Measurements from ENCODE around the gene SRGAP2C.
"Not testable (repeated sequence)": the region's sequence is repeated elsewhere in the genome, so short reads cannot be mapped to it uniquely, and the experiment has no call there.

The SRGAP2C gene

GRCh38 chr1:121417325-121417923 lies 232.6 kb downstream of the SRGAP2C start:
- H3K36me3 ChIP-seq (ENCODE audit: low read length), result no peaks in the 10 kb centered on the region
- H3K4me2 ChIP-seq (ENCODE audit: low read depth, low read length, poor library complexity, severe bottlenecking), result no peak overlapping the region
- no peak overlapping the region for H3K4me3 ChIP-seq (ENCODE audit: insufficient read depth, low read length, poor library complexity, severe bottlenecking)
- TF ChIP-seq, protein P1, sequence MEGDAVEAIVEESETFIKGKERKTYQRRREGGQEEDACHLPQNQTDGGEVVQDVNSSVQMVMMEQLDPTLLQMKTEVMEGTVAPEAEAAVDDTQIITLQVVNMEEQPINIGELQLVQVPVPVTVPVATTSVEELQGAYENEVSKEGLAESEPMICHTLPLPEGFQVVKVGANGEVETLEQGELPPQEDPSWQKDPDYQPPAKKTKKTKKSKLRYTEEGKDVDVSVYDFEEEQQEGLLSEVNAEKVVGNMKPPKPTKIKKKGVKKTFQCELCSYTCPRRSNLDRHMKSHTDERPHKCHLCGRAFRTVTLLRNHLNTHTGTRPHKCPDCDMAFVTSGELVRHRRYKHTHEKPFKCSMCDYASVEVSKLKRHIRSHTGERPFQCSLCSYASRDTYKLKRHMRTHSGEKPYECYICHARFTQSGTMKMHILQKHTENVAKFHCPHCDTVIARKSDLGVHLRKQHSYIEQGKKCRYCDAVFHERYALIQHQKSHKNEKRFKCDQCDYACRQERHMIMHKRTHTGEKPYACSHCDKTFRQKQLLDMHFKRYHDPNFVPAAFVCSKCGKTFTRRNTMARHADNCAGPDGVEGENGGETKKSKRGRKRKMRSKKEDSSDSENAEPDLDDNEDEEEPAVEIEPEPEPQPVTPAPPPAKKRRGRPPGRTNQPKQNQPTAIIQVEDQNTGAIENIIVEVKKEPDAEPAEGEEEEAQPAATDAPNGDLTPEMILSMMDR (IDR thresholded peaks at IDR 0.05; ENCODE audit: insufficient read depth, low read length, poor library complexity, severe bottlenecking), result no peak
- TF ChIP-seq EZH2phosphoT487 (conservative IDR thresholded peaks at IDR 0.05; ENCODE audit: low read length), result no peak
- no peaks in the 10 kb centered on the region for H3K9me2 ChIP-seq (replicated peaks; ENCODE audit: insufficient read depth, low read length)
- H3F3A ChIP-seq (ENCODE audit: insufficient read depth), result no peaks in the 10 kb centered on the region
- H3K27ac ChIP-seq (ENCODE audit: low read depth, low read length), result no peak overlapping the region
- no peaks in the 10 kb centered on the region for H3K79me2 ChIP-seq (ENCODE audit: insufficient read depth, low read length)
- no peak overlapping the region for H2AFZ ChIP-seq (ENCODE audit: low read depth, low read length, severe bottlenecking)
- H4K20me1 ChIP-seq (ENCODE audit: low read depth, low read length), result no peaks in the 10 kb centered on the region
- no peaks in the 10 kb centered on the region for H3K27me3 ChIP-seq (ENCODE audit: low read length)
- H3K9me3 ChIP-seq (ENCODE audit: insufficient read depth, low read length), result no peaks in the 10 kb centered on the region
- no peak overlapping the region for H3K9ac ChIP-seq (ENCODE audit: low read length)

- H4K20me1 ChIP-seq (ENCODE audit: low read depth, low read length), result no peaks in the 10 kb centered on the region
- no peaks in the 10 kb centered on the region for H3K9me3 ChIP-seq (ENCODE audit: insufficient read depth, low read length)
- no peaks in the 10 kb centered on the region for H3K9me2 ChIP-seq (replicated peaks; ENCODE audit: insufficient read depth, low read length)
- no peak overlapping the region for H3K4me3 ChIP-seq (ENCODE audit: insufficient read depth, low read length, poor library complexity, severe bottlenecking)
- no peaks in the 10 kb centered on the region for H3K79me2 ChIP-seq (ENCODE audit: insufficient read depth, low read length)
- H3K9ac ChIP-seq (ENCODE audit: low read length), result no peak overlapping the region
- TF ChIP-seq, protein P1 (IDR thresholded peaks at IDR 0.05; ENCODE audit: insufficient read depth, low read length, poor library complexity, severe bottlenecking), result no peak
- no peak for TF ChIP-seq EZH2phosphoT487 (conservative IDR thresholded peaks at IDR 0.05; ENCODE audit: low read length)
- H3F3A ChIP-seq (ENCODE audit: insufficient read depth), result no peaks in the 10 kb centered on the region
- no peak overlapping the region for H3K27ac ChIP-seq (ENCODE audit: low read depth, low read length)
- H3K27me3 ChIP-seq (ENCODE audit: low read length), result no peaks in the 10 kb centered on the region
- H3K4me2 ChIP-seq (ENCODE audit: low read depth, low read length, poor library complexity, severe bottlenecking), result no peak overlapping the region
- H2AFZ ChIP-seq (ENCODE audit: low read depth, low read length, severe bottlenecking), result no peak overlapping the region
- no peaks in the 10 kb centered on the region for H3K36me3 ChIP-seq (ENCODE audit: low read length)
Observed at GRCh38 chr1:121418369-121419049, 233.7 kb downstream of the SRGAP2C start.

DNA sequence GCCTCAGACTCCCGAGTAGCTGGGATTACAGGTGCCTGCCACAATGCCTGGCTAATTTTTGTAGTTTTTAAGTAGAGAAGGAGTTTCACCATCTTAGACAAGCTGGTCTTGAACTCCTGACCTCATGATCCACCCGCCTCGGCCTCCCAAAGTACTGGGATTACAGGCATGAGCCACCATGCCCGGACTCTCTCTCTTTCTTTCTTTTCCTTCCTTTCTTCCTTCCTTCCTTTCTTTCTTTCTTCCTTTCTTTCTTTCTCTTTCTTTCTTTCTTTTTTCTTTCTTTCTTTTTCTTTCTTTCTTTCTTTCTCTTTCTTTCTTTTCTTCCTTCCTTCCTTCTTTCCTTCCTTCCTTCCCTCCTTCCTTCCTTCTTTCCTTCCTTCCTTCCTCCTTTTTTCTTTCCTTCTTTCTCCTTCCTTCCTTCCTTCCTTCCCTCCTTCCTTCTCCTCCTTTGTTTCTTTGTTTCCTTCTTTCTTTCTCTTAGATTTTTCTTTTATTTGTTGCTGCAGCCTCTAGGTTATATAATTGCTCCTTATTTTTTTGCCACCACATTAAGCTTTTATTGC lies 234.4 kb downstream of the SRGAP2C start:
- H3K4me3 ChIP-seq (ENCODE audit: insufficient read depth, low read length, poor library complexity, severe bottlenecking); H2AFZ ChIP-seq (ENCODE audit: low read depth, low read length, severe bottlenecking); H3K36me3 ChIP-seq (ENCODE audit: low read length); H3K9ac ChIP-seq (ENCODE audit: low read length); H3F3A ChIP-seq (ENCODE audit: insufficient read depth); H3K27ac ChIP-seq (ENCODE audit: low read depth, low read length); H3K9me2 ChIP-seq (replicated peaks; ENCODE audit: insufficient read depth, low read length); H3K9me3 ChIP-seq (ENCODE audit: insufficient read depth, low read length); H3K27me3 ChIP-seq (ENCODE audit: low read length); H4K20me1 ChIP-seq (ENCODE audit: low read depth, low read length); H3K79me2 ChIP-seq (ENCODE audit: insufficient read depth, low read length); H3K4me2 ChIP-seq (ENCODE audit: low read depth, low read length, poor library complexity, severe bottlenecking): not testable (repeated sequence)

GRCh38 chr1:121421490-121421889 lies 236.7 kb downstream of the SRGAP2C start:
- H2AFZ ChIP-seq (ENCODE audit: low read depth, low read length, severe bottlenecking); H3K9me2 ChIP-seq (replicated peaks; ENCODE audit: insufficient read depth, low read length); H3F3A ChIP-seq (ENCODE audit: insufficient read depth); H3K4me3 ChIP-seq (ENCODE audit: insufficient read depth, low read length, poor library complexity, severe bottlenecking); H3K4me2 ChIP-seq (ENCODE audit: low read depth, low read length, poor library complexity, severe bottlenecking); H3K36me3 ChIP-seq (ENCODE audit: low read length); H3K27ac ChIP-seq (ENCODE audit: low read depth, low read length); H3K9ac ChIP-seq (ENCODE audit: low read length); H3K9me3 ChIP-seq (ENCODE audit: insufficient read depth, low read length); H4K20me1 ChIP-seq (ENCODE audit: low read depth, low read length); H3K27me3 ChIP-seq (ENCODE audit: low read length); H3K79me2 ChIP-seq (ENCODE audit: insufficient read depth, low read length): not testable (repeated sequence)

GRCh38 chr1:121423956-121424355 lies 239.2 kb downstream of the SRGAP2C start:
- H3K4me2 ChIP-seq (ENCODE audit: low read depth, low read length, poor library complexity, severe bottlenecking); H3K9me3 ChIP-seq (ENCODE audit: insufficient read depth, low read length); H3K9ac ChIP-seq (ENCODE audit: low read length); H3F3A ChIP-seq (ENCODE audit: insufficient read depth); H3K27ac ChIP-seq (ENCODE audit: low read depth, low read length); H3K36me3 ChIP-seq (ENCODE audit: low read length); H3K27me3 ChIP-seq (ENCODE audit: low read length); H3K9me2 ChIP-seq (replicated peaks; ENCODE audit: insufficient read depth, low read length); H3K79me2 ChIP-seq (ENCODE audit: insufficient read depth, low read length); H3K4me3 ChIP-seq (ENCODE audit: insufficient read depth, low read length, poor library complexity, severe bottlenecking); H2AFZ ChIP-seq (ENCODE audit: low read depth, low read length, severe bottlenecking); H4K20me1 ChIP-seq (ENCODE audit: low read depth, low read length): not testable (repeated sequence)

GRCh38 chr1:121433517-121433916 lies 248.7 kb downstream of the SRGAP2C start:
- not testable (repeated sequence) for H3K9ac ChIP-seq (ENCODE audit: low read length)

More at GRCh38 chr1:121433517-121433916, 248.7 kb downstream of the SRGAP2C start:
- H3K9me2 ChIP-seq (replicated peaks; ENCODE audit: insufficient read depth, low read length); H3K27ac ChIP-seq (ENCODE audit: low read depth, low read length); H4K20me1 ChIP-seq (ENCODE audit: low read depth, low read length); H3K36me3 ChIP-seq (ENCODE audit: low read length); H3K27me3 ChIP-seq (ENCODE audit: low read length); H3F3A ChIP-seq (ENCODE audit: insufficient read depth); H3K4me2 ChIP-seq (ENCODE audit: low read depth, low read length, poor library complexity, severe bottlenecking); H3K4me3 ChIP-seq (ENCODE audit: insufficient read depth, low read length, poor library complexity, severe bottlenecking); H2AFZ ChIP-seq (ENCODE audit: low read depth, low read length, severe bottlenecking); H3K79me2 ChIP-seq (ENCODE audit: insufficient read depth, low read length); H3K9me3 ChIP-seq (ENCODE audit: insufficient read depth, low read length): not testable (repeated sequence)

Measured in SU-DHL-6 (cell line).